Measurements from ENCODE around the gene ARMC6. TPM values are rescaled to one million over a fixed set of nuclear protein-coding genes. Genes with fewer than 3 reads are reported as not detected.

Gene ARMC6
- total and polyA plus RNA-seq, 2 experiments from 2014 or later = 40.9 to 112 TPM

DNA sequence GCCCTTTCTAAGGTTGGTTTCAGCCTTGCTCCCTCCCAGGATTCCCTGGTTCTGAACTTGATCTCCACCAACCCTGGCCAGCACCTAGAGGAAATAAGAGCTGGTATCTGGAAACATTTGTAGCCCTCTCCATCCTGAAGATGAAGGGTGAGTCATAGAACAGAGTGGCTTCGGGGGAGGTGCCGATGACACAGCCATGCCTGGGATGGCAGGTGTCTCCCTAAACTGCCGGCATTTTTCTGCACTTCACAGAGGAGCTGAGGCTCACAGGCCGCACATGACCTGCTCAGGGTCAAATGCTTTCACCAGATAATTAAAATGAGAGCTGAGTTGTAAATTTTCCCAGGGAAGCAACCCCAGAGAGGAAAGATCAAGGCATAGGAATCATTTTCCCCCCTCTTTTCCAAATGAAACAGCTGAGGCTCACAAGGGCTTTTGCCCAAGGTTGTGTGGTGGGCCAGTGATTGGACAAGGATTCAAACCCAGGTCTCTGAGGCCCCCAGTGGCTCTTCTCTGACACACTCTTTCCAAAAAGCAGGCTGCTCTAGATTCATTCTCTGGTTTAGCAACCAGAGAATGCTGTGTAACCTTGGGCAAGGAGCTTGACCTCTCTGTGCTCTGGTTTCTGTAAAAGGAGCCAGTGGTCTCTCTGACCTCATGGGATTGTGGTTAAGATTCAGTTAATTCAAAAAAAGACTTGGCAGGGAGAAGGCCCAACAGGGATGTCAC is 29.2 kb downstream of the ARMC6 start:
- Histone ChIP-seq H3K27me3 (ENCODE audit: insufficient read depth) (peaks cover 36% of the 10 kb centered on the region), H4K20me1 (replicated peaks; ENCODE audit: insufficient read depth) (peaks cover 5% of the 10 kb centered on the region; the same call in 1 of the 2 replicates), H3K36me3 (ENCODE audit: insufficient read depth) (no peaks in the 10 kb centered on the region), H2AFZ (0 out of 2 replicates have a peak overlapping the region, but pooled peaks have one; percentile 39), H3K4me3 (peak overlapping the region; percentile 58), H3F3A (replicated peaks; ENCODE audit: low read depth) (peaks cover 16% of the 10 kb centered on the region), H3K9me2 (ENCODE audit: insufficient read depth) (no peaks in the 10 kb centered on the region), H3K79me2 (replicated peaks; ENCODE audit: insufficient read depth) (no peaks in the 10 kb centered on the region), H3K4me2 (peak overlapping the region; percentile 85), H3K4me1 (ENCODE audit: insufficient read depth) (peaks cover 11% of the 10 kb centered on the region), H3K27ac (ENCODE audit: low read depth) (no peak overlapping the region; the same call in 1 of the 2 replicates)
- Mint-ChIP-seq H3K4me3 (peak overlapping the region; percentile 72), H3K36me3 (ENCODE audit: low read depth) (peaks cover 9% of the 10 kb centered on the region), H3K27me3 (ENCODE audit: insufficient read depth, low read depth, poor library complexity) (peaks cover 38% of the 10 kb centered on the region), H3K4me1 (peaks cover 20% of the 10 kb centered on the region; the same call in 2 of the 3 replicates), H3K9me3 (no peaks in the 10 kb centered on the region), H3K27ac (peak overlapping the region; percentile 53)
- DNase-seq (ENCODE audit: low spot score) (peak; percentile 46), ATAC-seq (no peak)
- TF ChIP-seq JUNB (IDR thresholded peaks at IDR 0.05; ENCODE audit: unreplicated experiment) = no peak
- TF ChIP-seq CREB1 (CRISPR knock-in tag; IDR thresholded peaks at IDR 0.05; ENCODE audit: low read depth) = no peak
- no peak for TF ChIP-seq ZNF114 (CRISPR knock-in tag; IDR thresholded peaks at IDR 0.05)
- TF ChIP-seq, protein P1, sequence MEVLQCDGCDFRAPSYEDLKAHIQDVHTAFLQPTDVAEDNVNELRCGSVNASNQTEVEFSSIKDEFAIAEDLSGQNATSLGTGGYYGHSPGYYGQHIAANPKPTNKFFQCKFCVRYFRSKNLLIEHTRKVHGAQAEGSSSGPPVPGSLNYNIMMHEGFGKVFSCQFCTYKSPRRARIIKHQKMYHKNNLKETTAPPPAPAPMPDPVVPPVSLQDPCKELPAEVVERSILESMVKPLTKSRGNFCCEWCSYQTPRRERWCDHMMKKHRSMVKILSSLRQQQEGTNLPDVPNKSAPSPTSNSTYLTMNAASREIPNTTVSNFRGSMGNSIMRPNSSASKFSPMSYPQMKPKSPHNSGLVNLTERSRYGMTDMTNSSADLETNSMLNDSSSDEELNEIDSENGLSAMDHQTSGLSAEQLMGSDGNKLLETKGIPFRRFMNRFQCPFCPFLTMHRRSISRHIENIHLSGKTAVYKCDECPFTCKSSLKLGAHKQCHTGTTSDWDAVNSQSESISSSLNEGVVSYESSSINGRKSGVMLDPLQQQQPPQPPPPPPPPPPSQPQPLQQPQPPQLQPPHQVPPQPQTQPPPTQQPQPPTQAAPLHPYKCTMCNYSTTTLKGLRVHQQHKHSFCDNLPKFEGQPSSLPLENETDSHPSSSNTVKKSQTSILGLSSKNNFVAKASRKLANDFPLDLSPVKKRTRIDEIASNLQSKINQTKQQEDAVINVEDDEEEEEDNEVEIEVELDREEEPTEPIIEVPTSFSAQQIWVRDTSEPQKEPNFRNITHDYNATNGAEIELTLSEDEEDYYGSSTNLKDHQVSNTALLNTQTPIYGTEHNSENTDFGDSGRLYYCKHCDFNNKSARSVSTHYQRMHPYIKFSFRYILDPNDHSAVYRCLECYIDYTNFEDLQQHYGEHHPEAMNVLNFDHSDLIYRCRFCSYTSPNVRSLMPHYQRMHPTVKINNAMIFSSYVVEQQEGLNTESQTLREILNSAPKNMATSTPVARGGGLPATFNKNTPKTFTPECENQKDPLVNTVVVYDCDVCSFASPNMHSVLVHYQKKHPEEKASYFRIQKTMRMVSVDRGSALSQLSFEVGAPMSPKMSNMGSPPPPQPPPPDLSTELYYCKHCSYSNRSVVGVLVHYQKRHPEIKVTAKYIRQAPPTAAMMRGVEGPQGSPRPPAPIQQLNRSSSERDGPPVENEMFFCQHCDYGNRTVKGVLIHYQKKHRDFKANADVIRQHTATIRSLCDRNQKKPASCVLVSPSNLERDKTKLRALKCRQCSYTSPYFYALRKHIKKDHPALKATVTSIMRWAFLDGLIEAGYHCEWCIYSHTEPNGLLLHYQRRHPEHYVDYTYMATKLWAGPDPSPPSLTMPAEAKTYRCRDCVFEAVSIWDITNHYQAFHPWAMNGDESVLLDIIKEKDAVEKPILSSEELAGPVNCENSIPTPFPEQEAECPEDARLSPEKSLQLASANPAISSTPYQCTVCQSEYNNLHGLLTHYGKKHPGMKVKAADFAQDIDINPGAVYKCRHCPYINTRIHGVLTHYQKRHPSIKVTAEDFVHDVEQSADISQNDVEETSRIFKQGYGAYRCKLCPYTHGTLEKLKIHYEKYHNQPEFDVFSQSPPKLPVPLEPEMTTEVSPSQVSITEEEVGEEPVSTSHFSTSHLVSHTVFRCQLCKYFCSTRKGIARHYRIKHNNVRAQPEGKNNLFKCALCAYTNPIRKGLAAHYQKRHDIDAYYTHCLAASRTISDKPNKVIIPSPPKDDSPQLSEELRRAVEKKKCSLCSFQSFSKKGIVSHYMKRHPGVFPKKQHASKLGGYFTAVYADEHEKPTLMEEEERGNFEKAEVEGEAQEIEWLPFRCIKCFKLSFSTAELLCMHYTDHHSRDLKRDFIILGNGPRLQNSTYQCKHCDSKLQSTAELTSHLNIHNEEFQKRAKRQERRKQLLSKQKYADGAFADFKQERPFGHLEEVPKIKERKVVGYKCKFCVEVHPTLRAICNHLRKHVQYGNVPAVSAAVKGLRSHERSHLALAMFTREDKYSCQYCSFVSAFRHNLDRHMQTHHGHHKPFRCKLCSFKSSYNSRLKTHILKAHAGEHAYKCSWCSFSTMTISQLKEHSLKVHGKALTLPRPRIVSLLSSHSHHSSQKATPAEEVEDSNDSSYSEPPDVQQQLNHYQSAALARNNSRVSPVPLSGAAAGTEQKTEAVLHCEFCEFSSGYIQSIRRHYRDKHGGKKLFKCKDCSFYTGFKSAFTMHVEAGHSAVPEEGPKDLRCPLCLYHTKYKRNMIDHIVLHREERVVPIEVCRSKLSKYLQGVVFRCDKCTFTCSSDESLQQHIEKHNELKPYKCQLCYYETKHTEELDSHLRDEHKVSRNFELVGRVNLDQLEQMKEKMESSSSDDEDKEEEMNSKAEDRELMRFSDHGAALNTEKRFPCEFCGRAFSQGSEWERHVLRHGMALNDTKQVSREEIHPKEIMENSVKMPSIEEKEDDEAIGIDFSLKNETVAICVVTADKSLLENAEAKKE (CRISPR knock-in tag; IDR thresholded peaks at IDR 0.05) = no peak
- TF ChIP-seq, protein P2, sequence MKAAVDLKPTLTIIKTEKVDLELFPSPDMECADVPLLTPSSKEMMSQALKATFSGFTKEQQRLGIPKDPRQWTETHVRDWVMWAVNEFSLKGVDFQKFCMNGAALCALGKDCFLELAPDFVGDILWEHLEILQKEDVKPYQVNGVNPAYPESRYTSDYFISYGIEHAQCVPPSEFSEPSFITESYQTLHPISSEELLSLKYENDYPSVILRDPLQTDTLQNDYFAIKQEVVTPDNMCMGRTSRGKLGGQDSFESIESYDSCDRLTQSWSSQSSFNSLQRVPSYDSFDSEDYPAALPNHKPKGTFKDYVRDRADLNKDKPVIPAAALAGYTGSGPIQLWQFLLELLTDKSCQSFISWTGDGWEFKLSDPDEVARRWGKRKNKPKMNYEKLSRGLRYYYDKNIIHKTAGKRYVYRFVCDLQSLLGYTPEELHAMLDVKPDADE (IDR thresholded peaks at IDR 0.05) = no peak
- TF ChIP-seq, protein P3, sequence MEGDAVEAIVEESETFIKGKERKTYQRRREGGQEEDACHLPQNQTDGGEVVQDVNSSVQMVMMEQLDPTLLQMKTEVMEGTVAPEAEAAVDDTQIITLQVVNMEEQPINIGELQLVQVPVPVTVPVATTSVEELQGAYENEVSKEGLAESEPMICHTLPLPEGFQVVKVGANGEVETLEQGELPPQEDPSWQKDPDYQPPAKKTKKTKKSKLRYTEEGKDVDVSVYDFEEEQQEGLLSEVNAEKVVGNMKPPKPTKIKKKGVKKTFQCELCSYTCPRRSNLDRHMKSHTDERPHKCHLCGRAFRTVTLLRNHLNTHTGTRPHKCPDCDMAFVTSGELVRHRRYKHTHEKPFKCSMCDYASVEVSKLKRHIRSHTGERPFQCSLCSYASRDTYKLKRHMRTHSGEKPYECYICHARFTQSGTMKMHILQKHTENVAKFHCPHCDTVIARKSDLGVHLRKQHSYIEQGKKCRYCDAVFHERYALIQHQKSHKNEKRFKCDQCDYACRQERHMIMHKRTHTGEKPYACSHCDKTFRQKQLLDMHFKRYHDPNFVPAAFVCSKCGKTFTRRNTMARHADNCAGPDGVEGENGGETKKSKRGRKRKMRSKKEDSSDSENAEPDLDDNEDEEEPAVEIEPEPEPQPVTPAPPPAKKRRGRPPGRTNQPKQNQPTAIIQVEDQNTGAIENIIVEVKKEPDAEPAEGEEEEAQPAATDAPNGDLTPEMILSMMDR (conservative IDR thresholded peaks at IDR 0.05; ENCODE audit: low read depth in 2 of 2) = no peak
- TF ChIP-seq EZH2phosphoT487 (IDR thresholded peaks at IDR 0.05; ENCODE audit: unreplicated experiment) = no peak
- no peak for TF ChIP-seq NANOG (IDR thresholded peaks at IDR 0.05; ENCODE audit: borderline replicate concordance)
